ENCODE data around the gene PMVK.
"Not testable (repeated sequence)": the region's sequence is repeated elsewhere in the genome, so short reads cannot be mapped to it uniquely, and the experiment has no call there.

The PMVK gene

DNA sequence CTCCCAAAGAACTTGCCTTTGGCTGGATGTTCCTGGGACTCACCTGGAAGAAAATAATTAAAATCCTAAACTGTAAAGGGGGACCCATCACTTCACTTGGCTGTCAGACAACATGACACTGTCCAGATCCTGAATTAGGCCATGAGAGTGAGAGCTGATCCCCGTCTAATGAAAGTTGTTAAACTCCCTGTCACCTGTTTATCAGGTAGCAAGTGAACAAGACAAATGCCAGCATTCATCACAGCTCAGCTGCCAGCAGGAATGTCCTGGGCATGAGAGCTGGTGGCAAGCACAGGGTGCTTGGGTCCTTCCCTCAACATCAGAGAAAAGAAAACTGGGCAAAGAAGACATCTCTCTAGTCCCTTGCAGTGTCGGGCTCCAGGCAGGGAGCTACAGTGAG lies 23.8 kb downstream of the PMVK start:
- DNase-seq (ENCODE audit: low read depth) = no peak

DNA sequence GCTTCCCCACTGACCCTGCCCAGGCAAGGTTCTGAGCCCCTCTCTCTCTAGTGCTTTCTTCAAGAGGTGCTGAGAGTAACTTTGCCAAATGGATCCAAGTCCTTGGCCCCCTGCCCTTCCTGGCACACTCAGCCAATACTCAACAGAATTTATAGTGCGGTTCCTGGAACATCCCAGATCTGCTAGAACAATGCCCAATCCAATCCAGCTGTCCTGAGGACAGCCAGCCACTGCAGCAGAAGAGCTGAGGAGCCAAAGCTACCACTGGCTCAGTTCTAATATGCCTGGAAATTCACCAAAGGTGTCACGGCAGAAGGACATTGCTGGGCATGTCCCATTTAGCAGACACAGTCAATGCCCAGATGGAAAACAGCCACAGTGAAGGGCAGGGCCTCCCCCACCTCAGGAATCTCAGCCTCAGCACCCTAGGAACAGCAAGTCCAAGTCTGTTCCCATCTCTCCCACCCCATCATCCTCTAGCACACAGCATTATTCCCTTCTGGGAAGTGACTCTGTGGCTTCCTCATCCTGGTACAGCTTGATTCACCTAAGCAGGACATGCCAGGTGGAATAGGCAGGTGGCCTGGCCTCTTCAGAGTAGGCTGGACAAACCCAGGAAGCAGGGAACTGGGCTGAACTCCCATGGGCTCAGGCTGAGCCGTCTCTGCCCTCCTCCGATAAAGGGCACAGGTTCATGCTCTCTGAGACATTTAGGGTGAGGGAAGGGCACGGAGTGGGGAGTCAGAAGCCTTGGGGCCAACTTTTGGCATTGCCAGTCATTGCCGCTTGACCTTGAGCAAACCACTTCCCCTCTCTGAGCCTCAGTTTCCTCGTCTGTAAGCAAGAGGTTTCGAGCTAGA lies 24.6 kb downstream of the PMVK start:
- no peak for DNase-seq (ENCODE audit: low read depth)

DNA sequence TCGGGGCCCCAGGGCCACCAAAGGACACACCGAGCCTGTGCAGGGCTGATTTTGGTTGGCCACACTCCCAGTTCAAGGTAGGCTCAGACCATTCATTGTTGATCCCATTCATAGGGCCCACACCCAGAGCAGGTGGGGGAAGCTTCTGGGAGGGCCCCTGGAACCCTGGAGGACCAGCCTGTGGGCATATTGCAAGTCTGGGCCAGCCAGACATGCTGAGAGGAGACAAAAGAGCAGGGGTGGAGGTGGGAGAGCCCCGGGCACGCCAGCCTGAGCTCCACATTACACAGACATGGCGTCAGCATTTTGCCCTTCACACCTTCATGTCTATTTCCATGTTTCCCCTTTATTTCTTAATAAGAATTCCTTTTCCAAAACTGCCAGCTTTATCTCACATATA lies 25.7 kb downstream of the PMVK start:
- DNase-seq (ENCODE audit: low read depth) = no peak

DNA sequence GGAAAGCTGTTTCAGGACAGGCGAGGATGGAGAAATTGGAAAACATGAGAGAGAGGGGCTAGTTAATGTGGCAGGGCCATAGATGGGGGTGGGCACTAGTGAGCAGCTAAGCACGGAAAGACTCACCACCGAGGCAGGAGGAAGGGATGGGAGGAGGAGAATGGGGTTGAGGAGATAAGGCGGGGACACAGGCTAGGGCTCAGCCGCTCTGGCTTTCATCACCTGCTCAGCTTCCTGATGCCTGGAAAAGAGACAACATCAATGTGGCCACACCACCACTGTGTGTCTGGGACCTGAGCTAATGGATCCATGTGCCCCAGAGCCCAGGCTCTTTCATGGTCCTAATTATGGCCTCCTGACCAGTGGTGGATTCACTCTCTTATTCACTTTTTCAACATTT lies 27.6 kb downstream of the PMVK start:
- no peak for DNase-seq (ENCODE audit: low read depth)

DNA sequence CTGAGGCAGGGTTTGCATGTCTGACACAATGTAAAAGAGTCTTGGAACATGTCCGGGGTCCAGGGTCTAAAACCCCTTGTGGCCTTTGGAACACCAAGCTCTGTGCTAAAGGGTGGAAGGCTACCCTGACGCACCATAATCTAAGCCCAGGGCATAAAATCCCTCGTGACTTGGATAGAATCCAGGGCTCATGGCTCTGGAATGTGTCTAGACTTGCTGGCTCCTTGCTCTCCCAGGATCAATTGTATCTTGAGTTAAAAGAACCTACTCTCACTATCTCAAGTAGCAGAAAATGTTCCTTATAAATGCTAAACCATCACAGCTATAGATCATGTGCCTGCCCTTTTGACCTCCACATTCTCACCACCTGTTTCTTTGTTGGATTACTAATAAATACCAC lies 28.4 kb downstream of the PMVK start:
- not testable (repeated sequence) for DNase-seq (ENCODE audit: low read depth)

DNA sequence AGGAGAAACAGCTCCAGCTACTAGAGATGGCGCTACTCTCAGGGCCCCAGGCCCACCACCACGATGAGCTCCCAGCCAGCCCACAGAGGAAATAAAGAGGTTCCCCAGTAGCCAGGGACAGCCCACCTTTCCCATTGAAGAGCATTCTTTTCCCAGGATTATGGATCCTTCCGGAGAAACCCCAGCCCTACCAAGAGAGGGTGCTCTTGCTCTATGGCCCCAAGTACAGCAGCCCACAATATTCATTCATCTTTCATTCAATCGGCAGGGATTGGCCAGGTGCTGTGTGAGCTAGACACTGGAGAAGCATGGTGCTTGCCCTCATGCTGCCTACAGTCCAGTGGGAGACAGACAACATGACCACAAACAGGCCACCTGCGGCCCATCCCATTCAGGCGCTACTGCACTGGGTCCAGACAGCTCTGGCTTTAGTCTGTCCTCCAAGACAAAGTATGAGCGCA lies 29.9 kb downstream of the PMVK start:
- no peak for DNase-seq (ENCODE audit: low read depth)

DNA sequence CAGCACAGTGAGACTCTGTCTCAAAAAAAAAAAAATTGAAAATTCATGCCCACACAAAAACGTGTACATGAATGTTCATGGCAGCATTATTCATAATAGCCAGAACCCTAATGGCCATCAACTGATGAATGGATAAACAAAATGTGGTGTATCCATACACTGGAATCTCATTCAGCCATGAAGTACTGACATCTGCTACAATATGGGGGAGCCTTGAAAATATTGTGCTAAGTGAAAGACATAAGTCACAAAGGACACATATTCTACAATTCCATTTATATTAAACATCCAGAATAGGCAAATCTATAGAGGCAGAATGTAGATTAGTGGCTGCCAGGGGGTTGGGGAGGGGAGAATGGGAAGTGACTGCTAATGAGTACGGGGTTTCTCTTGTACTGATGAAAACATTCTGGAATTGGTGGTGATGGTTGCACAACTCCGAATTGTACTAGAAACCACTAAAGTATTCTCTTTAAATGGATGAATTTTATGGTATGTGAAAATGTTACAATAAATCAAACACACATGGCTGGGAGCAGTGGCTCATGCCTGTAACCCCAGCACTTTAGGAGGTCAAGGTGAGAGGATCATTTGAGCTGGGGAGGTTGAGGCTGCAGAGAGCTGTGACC lies 33.5 kb downstream of the PMVK start:
- DNase-seq (ENCODE audit: low read depth) = no peak

DNA sequence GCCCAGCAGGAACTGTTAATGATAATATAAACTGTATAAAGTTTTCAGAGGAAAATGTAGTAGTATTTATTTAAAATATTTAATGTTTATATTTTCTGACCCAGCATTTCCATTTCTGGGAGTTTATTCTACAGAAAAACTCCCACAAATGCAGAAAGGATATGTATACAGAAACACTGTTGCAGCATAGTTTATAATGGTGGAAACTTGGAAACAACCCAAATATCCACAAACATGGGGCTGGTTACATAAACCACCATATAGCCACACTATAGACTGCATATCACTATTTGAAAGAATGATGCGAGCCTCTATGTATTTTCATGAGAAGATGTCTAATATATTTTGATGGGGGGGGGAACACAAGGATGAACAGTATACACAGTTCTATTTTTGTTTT lies 34.9 kb downstream of the PMVK start:
- DNase-seq (ENCODE audit: low read depth) = no peak

DNA sequence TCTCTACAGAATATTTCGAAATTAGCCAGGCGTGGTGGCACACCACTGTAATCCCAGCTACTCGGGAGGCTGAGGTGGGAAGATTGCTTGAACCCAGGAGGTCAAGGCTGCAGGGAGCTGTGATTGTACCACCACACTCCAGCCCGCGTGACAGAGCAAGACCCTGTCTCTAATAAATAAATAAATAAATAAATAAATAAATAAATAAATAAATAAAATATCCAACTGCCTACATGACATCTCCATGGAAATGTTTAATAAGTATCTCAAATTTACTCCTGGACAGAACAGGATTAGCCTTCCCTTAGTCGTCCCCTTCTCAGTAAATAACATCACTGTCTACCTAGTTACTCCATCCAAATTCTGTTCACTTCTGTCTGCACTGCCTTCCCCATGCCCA lies 37.5 kb downstream of the PMVK start:
- DNase-seq (ENCODE audit: low read depth) = no peak

DNA sequence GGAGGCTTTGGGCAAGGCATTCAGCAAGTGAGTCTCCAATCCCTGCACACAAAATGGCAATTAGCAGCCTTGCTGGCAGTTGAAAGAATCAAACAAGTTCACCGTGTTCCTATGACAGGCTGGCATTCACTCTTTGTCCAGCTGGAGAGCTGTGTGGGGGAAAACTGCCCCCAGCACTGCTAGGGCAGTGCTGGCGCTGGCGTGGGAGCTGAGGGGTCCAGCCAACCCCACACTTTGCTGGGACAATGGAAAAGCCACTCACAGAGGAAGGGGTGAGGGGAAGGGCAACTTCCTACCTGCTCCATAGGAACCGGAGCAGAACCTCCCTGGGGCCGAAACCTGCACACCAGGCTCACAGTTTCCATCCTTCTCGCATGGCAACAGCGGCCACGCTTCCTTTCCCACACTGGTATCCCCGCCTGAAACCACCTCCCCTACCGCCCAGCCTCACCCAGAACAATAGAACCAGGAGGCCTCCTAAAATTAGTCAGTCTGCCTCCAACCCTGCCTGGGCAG lies 39.7 kb downstream of the PMVK start:
- no peak for DNase-seq (ENCODE audit: low read depth)

DNA sequence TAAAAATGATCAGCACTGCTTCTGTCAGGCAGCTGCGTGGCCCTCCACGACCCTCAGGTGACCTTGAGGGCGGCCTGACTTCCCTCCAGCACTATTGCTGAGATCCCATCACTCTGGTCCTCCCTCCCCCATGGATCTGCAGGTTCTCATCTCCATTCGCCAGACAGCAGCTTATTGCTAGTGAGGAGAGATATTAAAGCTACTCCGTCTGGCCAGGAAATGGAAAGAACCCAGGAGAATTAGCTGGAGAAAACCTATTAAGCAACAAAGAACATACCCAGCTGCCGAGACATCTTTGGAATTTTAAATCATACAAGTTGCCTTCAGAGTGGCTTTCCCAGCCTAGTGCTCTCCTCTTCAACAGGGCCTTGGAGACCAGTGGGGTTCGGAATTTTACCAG lies 40.7 kb downstream of the PMVK start:
- no peak for DNase-seq (ENCODE audit: low read depth)

DNA sequence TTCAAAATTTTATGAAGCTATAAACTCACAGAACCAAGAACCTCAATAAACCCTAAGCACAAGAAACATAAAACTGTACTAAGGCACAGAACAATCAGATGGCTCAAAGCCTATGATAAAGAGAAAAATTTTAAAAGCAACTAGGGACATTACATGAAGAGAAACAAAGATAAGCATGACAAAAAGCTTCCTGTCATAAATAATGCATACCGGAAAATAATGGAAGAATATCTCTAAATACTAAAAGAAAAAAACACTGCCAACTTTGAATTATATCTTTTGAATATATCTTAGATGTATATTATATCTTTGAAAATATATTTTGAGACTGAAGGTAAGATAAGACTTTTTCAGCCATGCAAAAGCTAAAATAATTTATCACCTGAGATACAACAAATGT lies 45.1 kb downstream of the PMVK start:
- no peak for DNase-seq (ENCODE audit: low read depth)

DNA sequence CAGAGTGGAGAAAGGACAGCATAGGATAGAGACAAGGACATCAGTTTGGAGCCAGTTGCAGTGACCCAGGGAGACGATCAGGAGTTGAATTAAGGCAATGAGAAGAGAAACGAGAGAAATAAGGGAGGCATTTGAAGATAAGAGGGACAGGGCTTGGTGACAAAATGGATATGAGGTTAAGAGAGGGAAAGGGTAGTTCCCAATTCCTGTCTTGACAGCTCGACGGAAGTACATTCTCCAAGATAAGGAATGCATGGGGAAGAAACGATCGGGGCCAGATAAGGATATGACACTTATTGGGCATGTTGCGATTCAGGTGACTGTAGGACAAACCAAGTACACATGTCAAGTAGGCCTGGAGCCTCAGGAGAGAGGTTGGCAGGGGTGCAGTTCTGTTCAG lies 47.8 kb downstream of the PMVK start:
- DNase-seq (ENCODE audit: low read depth) = no peak

DNA sequence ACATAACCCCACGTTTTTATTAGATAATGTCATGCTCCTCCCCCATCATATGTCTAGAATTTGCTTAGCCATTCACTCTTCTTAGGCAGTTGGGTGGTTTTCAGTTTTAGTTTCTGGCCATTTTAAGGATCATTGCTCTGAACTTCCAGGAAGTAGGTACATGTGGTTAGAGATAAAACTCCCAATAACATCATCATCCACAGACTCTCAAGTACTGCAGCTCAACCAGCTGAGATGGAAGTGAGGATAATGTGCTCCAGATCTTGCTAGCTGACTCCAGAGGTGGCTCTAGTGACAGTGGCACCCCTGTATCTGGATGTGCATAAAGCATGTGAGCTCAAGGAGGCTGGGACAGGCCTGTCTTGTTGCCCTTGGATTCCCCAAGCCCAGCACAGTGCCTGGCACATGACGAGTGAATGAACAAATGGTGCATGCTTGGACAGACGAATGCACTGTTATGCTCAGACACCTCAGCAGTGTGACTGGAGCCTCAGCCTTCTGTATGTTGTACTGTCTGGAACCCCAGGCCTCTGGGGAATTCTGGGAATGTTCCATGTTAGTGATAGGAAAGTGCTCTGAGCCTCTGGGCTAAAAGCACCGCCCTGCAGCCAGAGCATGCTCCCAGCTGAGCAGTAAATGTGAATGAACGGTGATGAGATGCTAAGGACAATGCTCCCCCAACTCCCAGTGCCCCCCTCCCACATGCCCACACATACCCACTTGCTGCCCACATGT lies 50.1 kb downstream of the PMVK start:
- no peak for DNase-seq (ENCODE audit: low read depth)

DNA sequence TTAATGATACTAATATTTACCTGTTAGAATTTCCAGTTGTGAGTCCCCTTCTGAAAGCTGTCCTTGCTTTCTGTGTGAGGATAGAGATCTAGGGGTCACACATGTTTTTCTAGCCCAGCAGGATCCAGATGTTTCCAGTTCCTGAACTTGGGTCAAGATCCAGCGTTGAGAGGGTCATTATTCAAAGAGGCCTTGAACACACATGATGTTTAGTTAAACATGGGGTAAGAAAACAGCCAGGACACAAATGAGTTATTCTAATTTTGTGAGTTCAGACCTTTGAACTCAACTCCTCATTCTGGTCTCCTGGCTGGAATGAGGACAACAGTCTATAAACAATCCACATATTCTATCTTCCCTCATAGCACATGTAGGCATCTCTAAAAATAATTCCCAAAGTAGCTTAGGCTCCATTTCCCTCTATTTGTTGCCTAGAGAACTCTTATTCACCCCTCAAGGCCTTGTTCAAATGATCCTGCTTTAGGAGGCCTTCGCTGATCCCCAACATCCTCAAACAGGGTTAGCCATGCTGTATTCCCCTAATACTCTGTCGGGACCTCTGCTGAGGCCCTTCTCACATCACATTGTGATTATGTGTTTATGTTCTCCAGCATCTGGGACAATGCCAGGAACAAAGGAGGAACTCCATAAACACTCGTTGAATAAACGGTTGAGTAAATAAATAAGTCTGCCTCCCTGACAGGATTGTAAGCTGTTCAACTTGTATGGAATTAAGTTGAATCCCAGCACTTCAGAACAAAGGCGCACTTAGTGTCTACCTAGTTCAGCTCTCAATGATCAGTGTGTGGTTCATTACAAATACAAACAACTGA lies 51.4 kb downstream of the PMVK start:
- DNase-seq (ENCODE audit: low read depth) = no peak

DNA sequence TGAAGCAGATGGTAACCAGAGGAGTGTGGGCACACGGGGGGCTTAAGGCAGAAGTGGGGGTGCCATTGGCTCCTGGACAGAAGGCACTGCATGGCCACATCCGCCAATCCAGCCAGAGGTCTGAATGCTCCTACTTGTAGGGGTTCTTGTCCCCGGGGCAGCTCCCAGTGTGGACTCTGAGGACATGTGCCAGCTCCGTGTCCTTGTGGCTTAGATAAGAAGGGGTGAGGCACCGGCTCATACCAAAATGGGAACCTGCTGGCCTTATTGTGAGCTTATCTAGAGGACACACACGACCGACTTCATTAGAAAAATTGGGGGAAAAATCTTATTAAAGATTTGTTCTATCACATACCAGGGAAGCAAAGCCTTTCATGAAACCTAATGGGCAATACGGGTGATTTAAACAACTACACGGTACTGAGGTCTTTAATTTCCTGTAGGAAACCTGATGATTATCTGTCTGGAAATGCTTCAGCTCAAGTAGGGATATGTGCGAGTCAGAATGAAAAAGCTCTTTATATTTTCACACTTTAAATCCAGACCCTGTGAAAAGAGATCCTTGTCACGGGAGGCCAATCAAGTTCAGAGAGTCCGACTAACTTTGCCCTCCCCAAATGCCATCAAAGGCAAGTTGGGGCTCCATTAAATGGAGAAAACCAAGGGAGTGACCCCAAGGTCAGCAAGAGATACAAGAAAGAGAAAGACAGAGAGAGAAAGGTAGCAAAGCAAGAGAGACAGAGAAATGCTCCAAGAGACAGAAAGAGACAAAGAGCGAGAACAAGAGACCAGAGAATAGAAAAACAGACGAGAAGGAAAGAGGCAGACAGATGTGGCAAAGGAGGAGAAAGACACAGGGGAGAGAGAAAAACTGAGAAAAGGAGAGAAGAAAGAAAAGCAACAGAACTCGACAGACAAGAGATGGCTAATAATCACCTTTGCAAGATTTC lies 52.3 kb downstream of the PMVK start:
- no peak for DNase-seq (ENCODE audit: low read depth)

DNA sequence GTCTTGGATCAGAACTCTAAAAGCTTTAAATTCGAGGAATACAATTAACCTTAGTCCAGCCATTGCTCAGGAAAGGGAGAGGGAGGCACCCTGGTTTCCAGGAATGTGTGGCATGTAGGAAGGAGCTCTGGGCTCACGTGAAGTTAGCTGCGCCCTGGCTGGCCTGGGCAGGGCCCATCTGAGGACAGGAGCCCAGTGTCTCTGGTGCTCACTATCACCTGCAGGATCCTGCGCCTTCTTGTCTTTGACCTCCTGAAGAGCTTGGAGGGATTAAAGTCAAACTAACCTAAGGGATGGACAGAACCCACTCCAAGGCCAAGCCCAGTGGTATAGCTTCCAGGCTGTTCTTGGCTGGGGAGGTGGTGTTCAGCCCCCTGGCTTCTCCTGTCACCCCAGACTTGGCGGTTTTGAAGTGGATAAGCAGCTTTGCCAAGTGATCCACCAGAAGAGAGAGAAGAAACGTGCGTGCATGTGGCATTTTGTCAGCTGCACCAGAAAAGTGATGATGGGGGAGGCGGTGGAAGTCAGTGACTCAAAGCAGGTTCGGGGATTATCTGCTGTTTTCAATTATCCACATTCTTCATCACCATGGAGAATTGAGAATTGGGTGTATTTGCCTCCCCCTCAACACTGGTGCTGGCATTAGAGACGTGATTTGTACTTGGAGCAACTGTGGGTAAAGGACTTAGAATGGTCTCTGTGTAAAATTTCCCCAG lies 54.5 kb downstream of the PMVK start:
- no peak for DNase-seq (ENCODE audit: low read depth)

DNA sequence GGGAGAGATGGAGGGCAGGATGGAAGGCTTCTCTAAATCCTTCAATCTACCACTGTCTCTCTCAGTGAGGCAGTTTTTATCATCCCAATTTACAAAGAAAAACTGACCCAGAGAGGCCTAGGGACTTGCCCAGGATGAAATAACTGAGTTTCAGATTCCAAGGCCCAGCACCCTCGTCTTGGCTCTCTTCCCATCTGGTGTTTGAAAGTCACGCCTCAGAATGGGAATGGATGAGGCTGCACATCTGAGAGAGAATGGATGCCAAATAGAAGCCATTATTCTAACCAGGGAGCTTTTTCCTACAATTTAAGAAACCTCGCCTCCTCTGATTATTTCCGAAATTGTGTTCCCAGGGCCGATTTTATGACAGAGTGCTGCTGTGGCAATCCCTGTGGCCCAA lies 55.8 kb downstream of the PMVK start:
- DNase-seq (ENCODE audit: low read depth) = no peak

DNA sequence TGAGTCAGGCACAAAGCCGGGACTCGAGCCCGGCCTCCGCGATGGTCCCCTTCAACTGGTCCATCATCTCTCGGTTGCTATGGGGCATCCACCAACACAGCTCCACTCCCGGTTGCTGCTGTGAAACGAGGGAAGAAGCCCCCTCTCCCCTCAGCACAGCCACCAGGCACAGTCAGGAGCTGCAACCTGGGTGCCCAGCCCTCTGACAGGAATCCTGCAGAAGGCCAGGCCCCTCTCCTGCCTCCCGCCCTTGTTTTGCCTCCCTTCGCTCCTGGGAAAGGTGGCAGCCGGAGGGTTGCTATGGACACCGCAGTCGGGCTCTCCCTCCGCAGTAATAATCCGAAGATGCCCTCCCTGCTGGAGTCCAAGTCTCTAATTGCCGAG lies 57.5 kb downstream of the PMVK start:
- no peak for DNase-seq (ENCODE audit: low read depth)

DNA sequence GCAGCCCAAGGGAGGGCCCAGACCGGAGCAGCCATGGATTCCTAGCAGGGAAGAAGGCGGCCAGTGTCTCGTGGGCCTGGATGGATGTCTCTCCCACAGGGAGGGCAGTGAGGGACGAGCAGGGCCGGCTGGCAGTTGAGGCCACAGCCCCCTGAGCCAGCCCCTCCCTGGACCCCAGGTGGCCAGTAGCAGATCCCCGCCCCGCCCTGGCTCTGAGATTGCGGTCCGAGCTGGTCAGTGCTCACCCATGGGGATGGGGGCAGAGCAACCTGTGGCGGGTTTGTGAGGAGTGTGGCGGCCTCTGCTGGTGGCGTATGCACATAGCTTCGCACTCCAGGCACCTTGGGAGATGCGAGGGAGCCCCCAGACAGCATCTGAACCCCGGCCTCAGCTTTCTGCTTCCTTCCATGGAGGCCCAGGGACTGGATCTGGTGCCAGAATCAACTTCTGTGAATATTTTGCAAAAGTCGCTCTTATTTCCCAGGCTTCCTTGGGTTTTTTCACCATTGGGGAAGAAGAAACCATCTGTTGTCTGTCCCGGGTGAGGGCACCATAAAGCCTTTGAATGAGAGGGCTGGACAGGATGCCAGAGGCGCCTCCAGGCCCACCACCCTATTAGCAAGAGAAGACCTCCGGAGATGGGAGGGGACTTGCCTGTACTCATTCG lies 58.0 kb downstream of the PMVK start:
- DNase-seq (ENCODE audit: low read depth) = peak; percentile 23
